ENCODE measurements around the gene SPIRE1.
A peak's percentile ranks its signal among the peaks of the same experiment; 100 is the strongest.
"Not testable (repeated sequence)": the region's sequence is repeated elsewhere in the genome, so short reads cannot be mapped to it uniquely, and the experiment has no call there.

SPIRE1 gene

GRCh38 chr18:12645751-12646203, 12.1 kb downstream of the SPIRE1 start:
- DNase-seq: no peak

DNA sequence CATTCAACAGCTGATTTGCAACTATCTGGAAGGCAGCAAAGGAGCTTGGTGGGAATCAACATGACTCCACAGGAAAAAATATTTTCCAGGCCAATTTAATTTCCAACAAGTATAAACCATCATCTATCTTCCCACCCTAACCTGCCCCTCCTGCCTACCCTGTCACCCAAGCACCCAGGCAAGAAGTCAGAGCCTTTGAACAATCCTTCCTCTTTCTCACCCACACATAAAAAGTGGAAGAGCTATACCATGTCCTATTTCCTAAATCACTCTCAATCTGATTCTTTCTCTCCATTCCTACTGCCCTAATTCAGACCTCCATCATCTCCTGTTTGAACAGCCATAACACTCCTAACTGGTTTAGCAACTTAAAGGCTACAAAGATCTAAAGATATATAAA, 12.7 kb downstream of the SPIRE1 start:
- no peak for DNase-seq

DNA sequence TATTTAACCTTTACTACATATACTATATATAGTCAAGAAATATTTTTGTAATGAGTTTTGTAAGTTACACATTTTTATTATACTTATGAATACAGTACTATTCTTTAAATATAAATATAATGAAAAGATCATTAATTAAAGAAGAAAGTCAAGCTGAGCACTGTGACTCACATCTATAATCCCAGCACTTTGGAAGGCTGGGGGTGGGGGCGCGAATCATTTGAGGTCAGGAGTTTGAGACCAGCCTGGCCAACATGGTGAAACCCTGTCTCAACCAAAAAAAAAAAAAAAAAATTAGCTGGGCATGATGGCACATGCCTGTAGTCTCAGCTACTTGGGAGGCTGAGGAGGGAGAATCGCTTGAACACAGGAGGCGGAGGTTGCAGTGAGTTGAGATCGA, 14.2 kb downstream of the SPIRE1 start:
- DNase-seq: not testable (repeated sequence)

DNA sequence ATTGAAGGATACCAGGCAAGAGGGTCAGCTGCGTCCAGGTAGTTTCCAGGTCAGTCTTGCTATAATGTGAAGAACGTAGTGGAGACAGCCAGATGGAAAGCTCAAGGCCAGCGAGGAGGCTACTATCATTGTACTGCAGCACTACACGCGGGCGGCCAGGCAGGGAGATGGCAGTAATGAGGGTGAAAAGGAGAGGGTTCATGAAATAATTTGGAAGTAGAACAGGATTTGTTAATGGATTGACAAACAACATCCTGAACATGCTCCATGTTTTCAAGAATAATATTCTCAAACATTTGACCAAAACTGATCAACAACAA, 17.1 kb downstream of the SPIRE1 start:
- DNase-seq: no peak

GRCh38 chr18:12639990-12640880, 17.7 kb downstream of the SPIRE1 start:
- peak; percentile 61 for DNase-seq

- DNase-seq: no peak
These were observed 19.2 kb downstream of the SPIRE1 start for GRCh38 chr18:12638644-12639124.

DNA sequence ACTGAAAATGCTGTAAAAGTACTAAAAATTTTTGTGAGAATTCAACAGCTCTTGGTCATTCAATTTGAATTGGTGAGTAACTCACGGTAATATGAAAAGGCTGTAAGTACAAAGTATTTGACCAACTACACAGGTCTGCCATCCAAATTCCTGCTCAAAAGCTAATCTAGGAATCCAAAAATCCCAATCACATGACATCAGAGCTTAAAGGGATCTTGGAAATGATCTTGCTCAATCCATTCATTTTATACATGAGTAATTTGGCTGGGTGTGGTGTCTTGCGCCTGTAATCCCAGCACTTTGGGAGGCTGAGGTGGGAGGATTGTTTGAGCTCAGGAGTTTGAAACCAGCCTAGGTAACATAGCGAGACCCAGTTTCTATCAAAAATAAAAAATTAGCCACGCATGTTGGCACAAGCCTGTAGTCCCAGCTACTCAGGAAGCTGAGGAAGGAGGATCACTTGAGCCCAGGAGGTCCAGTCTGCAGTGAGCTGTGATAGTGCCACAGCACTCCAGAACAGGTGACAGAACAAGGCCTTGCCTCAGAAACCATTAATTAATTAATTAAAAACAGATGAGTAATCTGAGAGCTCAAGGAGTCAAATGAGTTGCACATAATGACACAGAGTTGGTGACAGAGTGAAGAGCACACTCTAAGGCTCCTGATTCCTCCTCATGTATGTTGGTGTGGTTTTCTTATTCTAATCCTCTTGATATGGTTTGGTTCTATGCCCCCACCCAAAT, 19.8 kb downstream of the SPIRE1 start:
- no peak for DNase-seq

DNA sequence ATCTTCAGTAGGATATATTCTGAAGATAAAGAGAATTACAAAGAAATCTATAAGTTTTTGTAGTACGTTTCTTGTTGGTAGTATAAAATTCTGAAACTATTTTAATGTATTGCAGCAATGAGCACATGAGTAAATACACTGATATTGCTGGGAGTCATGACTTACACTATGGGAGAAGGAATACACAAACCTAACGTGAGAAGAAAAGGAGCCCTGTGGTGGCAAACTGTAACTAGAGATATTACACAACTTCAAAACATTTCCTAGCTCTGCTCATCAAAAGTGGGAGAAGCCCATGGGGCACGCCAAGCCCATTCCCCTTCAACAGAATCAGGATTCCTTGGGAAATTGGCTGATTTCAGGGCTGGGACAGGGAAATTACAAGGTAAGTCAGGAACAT, 20.5 kb downstream of the SPIRE1 start:
- DNase-seq: no peak

GRCh38 chr18:12631831-12632477, 26.0 kb downstream of the SPIRE1 start:
- DNase-seq: no peak

DNA sequence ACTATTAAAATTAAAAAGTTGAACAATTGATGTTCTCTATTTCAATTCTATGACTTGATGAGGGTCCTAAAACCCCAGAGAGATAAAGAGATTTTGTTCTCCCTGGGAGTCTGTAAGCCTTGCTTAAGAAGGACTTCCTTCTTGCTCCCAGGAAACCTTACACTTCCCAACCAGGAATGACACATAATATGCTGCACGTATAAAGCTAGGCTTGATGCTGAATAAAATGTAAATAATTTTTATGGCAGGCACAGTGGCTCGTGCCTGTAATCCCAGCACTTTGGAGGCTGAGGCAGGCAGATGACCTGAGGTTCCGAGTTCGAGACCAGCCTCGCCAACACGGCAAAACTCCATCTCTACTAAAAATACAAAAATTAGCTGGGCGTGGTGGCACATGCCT, 27.8 kb downstream of the SPIRE1 start:
- no peak for DNase-seq

- DNase-seq: no peak
These were observed 28.9 kb downstream of the SPIRE1 start for GRCh38 chr18:12628706-12629702.

GRCh38 chr18:12627199-12627598, 30.7 kb downstream of the SPIRE1 start:
- not testable (repeated sequence) for DNase-seq

DNA sequence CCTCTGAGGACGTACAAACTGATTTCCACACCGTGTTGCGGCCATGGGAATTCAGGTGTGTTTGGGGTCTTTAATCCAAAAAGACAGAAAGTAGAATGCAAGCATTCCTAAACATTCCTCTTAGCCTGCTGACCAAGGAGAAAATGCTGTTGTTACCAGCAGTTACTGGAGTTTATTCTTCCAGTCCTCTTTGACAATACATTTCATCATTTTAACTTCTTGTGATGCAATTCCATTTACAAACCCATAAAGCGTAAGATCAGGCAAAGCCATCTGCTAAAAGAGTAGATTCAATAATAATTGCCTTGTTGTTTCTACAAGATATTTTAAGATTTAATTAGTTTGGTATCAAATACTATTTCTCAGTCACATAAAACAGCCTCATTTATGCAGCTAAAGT, 32.7 kb downstream of the SPIRE1 start:
- DNase-seq: no peak

GRCh38 chr18:12621742-12622306, 36.1 kb downstream of the SPIRE1 start:
- DNase-seq: peak; percentile 32

GRCh38 chr18:12615748-12616147, 42.2 kb downstream of the SPIRE1 start:
- no peak for DNase-seq

- DNase-seq: no peak
These were observed 49.6 kb downstream of the SPIRE1 start for GRCh38 chr18:12608301-12608700.

GRCh38 chr18:12606592-12607315, 51.2 kb downstream of the SPIRE1 start:
- peak; percentile 43 for DNase-seq

DNA sequence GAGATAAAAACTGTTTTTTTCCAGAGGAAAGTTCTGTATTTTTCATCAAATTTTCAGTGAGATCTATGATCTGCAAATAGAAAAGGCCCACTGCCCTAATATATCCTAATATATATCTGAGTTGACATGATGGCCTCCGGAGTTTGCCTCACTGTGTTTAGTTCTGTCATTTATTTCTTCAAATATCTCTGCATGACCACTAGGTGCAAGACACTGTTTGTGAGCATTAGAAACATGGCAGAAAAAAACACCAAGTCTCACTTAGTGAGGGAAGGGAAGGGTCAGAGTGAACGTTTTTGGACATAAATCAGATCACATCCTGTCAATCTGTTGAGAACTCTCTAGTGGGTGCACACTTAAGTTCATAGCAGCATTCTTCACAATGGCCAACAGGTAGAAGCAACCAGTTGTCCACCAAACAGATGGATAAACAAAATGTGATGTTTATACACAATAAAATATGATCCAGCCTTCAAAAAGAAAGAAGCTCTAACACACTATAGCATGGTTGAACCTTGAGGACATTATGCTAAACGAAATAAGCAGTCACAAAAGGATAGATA, 53.4 kb downstream of the SPIRE1 start:
- DNase-seq: no peak

GRCh38 chr18:12599966-12600365, 57.9 kb downstream of the SPIRE1 start:
- DNase-seq: no peak

DNA sequence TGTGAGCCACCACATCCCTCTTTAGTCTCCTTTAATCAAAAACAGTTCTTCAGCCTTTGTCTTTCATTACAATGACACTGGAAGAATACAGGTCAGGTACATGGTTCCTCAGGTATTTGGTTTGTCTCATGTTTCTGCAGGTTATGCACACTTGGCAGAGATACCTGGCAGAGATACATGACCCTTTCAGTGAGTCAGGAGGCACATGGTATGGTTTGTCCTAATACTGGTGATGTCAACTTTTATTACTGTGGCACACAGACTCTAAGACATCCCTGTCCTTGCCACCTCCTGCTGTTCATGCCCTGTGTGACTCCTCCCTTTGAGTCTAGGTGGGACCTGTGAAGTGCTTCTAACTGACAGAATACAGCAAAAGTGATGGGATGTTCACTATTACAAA, 58.4 kb downstream of the SPIRE1 start:
- DNase-seq: no peak
